Measurements from ENCODE around the gene SLC26A1.

- TF ChIP-seq CTCF (conservative IDR thresholded peaks at IDR 0.05) (no peak), EZH2 (IDR thresholded peaks at IDR 0.05; ENCODE audit: low read depth) (no peak)
These were observed 10.8 kb upstream of the SLC26A1 start for GRCh38 chr4:1004071-1004418.
